Measurements from ENCODE around the gene H19. TPM values are rescaled to one million over a fixed set of nuclear protein-coding genes. Genes with fewer than 3 reads are reported as not detected.

The H19 gene
- total RNA-seq, 1 donor from 2014 or later, result 539 TPM

GRCh38 chr11:1958367-1958766 is 39.3 kb downstream of the H19 start:
- intact Hi-C loops (cut with DNase I), result no loop called here
- no peak for TF ChIP-seq CTCF (IDR thresholded peaks at IDR 0.05)

GRCh38 chr11:1953489-1954266 is 44.0 kb downstream of the H19 start:
- Histone ChIP-seq H3K4me1 (no peaks in the 10 kb centered on the region), H3K9me3 (no peaks in the 10 kb centered on the region), H3K36me3 (no peaks in the 10 kb centered on the region), H3K27me3 (no peaks in the 10 kb centered on the region), H3K27ac (no peak overlapping the region), H3K4me3 (no peak overlapping the region)
- intact Hi-C loops (cut with DNase I), result no loop called here
- peak in 1 of 3 experiments; percentile 25 for TF ChIP-seq CTCF (IDR thresholded peaks at IDR 0.05)
- no peak for DNase-seq (ENCODE audit: low spot score in 2 of 2)

More at GRCh38 chr11:1958367-1958766, 39.3 kb downstream of the H19 start:
- Histone ChIP-seq H3K9me3 (no peaks in the 10 kb centered on the region), H3K27ac (no peak overlapping the region), H3K4me3 (no peak overlapping the region), H3K27me3 (no peaks in the 10 kb centered on the region), H3K4me1 (no peaks in the 10 kb centered on the region), H3K36me3 (no peaks in the 10 kb centered on the region)
- DNase-seq (ENCODE audit: low spot score in 2 of 2), result no peak

GRCh38 chr11:1952806-1953482 is 44.7 kb downstream of the H19 start:
- no peak for DNase-seq (ENCODE audit: low spot score in 2 of 2)
- no peaks in the 10 kb centered on the region for H3K9me3 ChIP-seq
- no peak overlapping the region for H3K27ac ChIP-seq
- H3K36me3 ChIP-seq, result no peaks in the 10 kb centered on the region
- H3K4me3 ChIP-seq, result no peak overlapping the region
- intact Hi-C loops (cut with DNase I), result no loop called here
- TF ChIP-seq CTCF (IDR thresholded peaks at IDR 0.05), result no peak
- no peaks in the 10 kb centered on the region for H3K27me3 ChIP-seq
- no peaks in the 10 kb centered on the region for H3K4me1 ChIP-seq

GRCh38 chr11:1949922-1950321 is 47.7 kb downstream of the H19 start:
- TF ChIP-seq CTCF (IDR thresholded peaks at IDR 0.05), result no peak
- Histone ChIP-seq H3K4me3 (no peak overlapping the region), H3K36me3 (no peaks in the 10 kb centered on the region), H3K9me3 (no peaks in the 10 kb centered on the region), H3K27me3 (no peaks in the 10 kb centered on the region), H3K27ac (no peak overlapping the region), H3K4me1 (no peaks in the 10 kb centered on the region)
- intact Hi-C loops (cut with DNase I), result loop anchor here (10.0 kb wide), 1 partner anchor 55 kb away; the partner anchor contains the start of gene PRR33
- no peak for DNase-seq (ENCODE audit: low spot score in 2 of 2)

GRCh38 chr11:1949302-1949701 is 48.3 kb downstream of the H19 start:
- H3K27me3 ChIP-seq, result no peaks in the 10 kb centered on the region
- H3K27ac ChIP-seq, result no peak overlapping the region
- H3K36me3 ChIP-seq, result no peaks in the 10 kb centered on the region
- no peak for DNase-seq (ENCODE audit: low spot score in 2 of 2)
- intact Hi-C loops (cut with DNase I), result loop anchor here (10.0 kb wide), 1 partner anchor 55 kb away; the partner anchor contains the start of gene PRR33
- H3K4me3 ChIP-seq, result no peak overlapping the region
- H3K9me3 ChIP-seq, result no peaks in the 10 kb centered on the region
- no peaks in the 10 kb centered on the region for H3K4me1 ChIP-seq
- no peak for TF ChIP-seq CTCF (IDR thresholded peaks at IDR 0.05)
